ENCODE results near the gene SLFN12.

The SLFN12 gene

DNA sequence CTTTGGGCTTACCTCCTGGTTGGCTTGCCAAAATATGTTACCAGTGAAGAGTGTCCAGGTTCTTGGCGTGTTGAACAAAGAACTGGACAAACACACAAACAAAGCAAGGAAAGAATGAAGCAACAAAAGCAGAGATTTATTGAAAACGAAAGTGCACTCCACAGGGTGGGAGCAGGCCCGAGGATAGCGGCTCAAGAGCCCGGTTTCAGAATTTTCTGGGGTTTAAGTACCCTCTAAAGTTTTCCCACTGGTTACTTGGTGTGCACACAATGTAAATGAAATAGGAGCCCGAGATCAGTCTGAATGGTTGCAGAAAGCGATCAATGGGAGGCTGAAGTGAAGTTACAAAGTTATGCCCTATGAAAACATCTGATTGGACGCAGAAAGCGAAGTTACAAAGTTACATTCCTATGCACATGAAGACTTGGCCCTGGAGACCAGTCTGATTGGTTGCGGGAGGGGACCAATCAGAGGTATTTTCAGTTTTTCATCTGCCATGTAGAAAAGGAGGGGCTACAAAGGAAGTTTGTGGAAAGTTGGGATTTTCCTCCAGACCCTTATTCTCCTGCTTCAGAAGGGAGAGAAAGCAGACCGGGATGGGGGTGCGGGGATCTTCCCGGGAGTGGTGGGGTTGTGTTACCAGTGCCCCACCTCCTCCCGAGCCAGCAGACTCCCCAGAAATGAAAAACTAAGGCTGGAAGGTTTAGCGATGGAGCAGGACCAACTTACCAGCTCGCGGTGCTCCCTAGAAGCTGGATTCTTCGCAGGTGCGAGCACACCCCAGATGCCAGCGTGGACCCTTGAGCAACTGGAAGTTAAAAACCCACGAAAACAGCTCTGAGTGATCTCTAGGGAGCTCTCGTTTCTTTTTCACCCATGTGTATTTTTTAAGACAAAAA, at the start of gene SLFN12:
TSS of gene SLFN12 (minus strand) at position 325 of the 899 bp plus-strand sequence. CDS start 9,472 bp downstream, outside the sequence.
- peak within 1 kb of the TSS; percentile 40 for H3K9ac ChIP-seq (ENCODE audit: low read depth, low read length)
- DNase-seq (peak; percentile 61), ATAC-seq (ENCODE audit: insufficient read depth, low read depth) (peak; percentile 51)
- H3K36me3 ChIP-seq (ENCODE audit: insufficient read depth, low read length): 0 out of 2 replicates have a peak, but pooled peaks cover 8% of the 10 kb centered on the region
- peak within 1 kb of the TSS; percentile 52 for H3K4me2 ChIP-seq (ENCODE audit: insufficient read depth, low read length)
- TF ChIP-seq CTCF (IDR thresholded peaks at IDR 0.05; ENCODE audit: borderline replicate concordance, extremely low read depth, low read length, poor library complexity, severe bottlenecking) (no peak), EZH2 (IDR thresholded peaks at IDR 0.05; ENCODE audit: borderline replicate concordance, low read depth, low read length, severe bottlenecking) (no peak)
- peak within 1 kb of the TSS; percentile 78 for H3K27ac ChIP-seq (ENCODE audit: low read length)
- H3K4me1 ChIP-seq (ENCODE audit: insufficient read depth, low read length): peaks cover 60% of the 10 kb centered on the region
- H3K9me3 ChIP-seq (ENCODE audit: insufficient read depth, low read length, severe bottlenecking): no peaks in the 10 kb centered on the region
- no peaks in the 10 kb centered on the region for H3K27me3 ChIP-seq (ENCODE audit: insufficient read depth, low read length, poor library complexity)
- no peaks in the 10 kb centered on the region for H3K79me2 ChIP-seq (ENCODE audit: insufficient read depth, low read length)
- H4K20me1 ChIP-seq (ENCODE audit: insufficient read depth, low read length): no peaks in the 10 kb centered on the region; the same call in 1 of the 2 replicates
- H2AFZ ChIP-seq (ENCODE audit: low read depth, low read length): no peak within 1 kb of the TSS; the same call in 1 of the 2 replicates
- H3K4me3 ChIP-seq (ENCODE audit: low read depth in 1 of 2, low read length in 2 of 2): peak within 1 kb of the TSS in 1 of 2 experiments; percentile 28; a peak in 2 of 4 replicates

- ATAC-seq (ENCODE audit: insufficient read depth, low read depth): no peak
- H2AFZ ChIP-seq (ENCODE audit: low read depth, low read length): no peak overlapping the region
- no peak overlapping the region for H3K9ac ChIP-seq (ENCODE audit: low read depth, low read length)
- H3K27ac ChIP-seq (ENCODE audit: low read length): no peak overlapping the region
- H3K4me2 ChIP-seq (ENCODE audit: insufficient read depth, low read length): no peak overlapping the region
- H3K4me3 ChIP-seq (ENCODE audit: low read depth in 1 of 2, low read length in 2 of 2): no peak overlapping the region
- peaks cover 5% of the 10 kb centered on the region for H3K9me3 ChIP-seq (ENCODE audit: insufficient read depth, low read length, severe bottlenecking)
- H3K79me2 ChIP-seq (ENCODE audit: insufficient read depth, low read length): peaks cover 44% of the 10 kb centered on the region
- peaks cover 67% of the 10 kb centered on the region for H3K36me3 ChIP-seq (ENCODE audit: insufficient read depth, low read length)
- no peaks in the 10 kb centered on the region for H3K27me3 ChIP-seq (ENCODE audit: insufficient read depth, low read length, poor library complexity)
- H3K4me1 ChIP-seq (ENCODE audit: insufficient read depth, low read length): peaks cover 7% of the 10 kb centered on the region; the same call in 1 of the 2 replicates
- DNase-seq: no peak
- 0 out of 2 replicates have a peak, but pooled peaks cover 6% of the 10 kb centered on the region for H4K20me1 ChIP-seq (ENCODE audit: insufficient read depth, low read length)
- TF ChIP-seq EZH2 (IDR thresholded peaks at IDR 0.05; ENCODE audit: borderline replicate concordance, low read depth, low read length, severe bottlenecking): no peak
- TF ChIP-seq CTCF (IDR thresholded peaks at IDR 0.05; ENCODE audit: borderline replicate concordance, extremely low read depth, low read length, poor library complexity, severe bottlenecking): no peak
Observed at GRCh38 chr17:35479271-35479670, 47.0 kb upstream of the SLFN12 start.

- no peaks in the 10 kb centered on the region for H3K27me3 ChIP-seq (ENCODE audit: insufficient read depth, low read length, poor library complexity)
- no peak overlapping the region for H3K4me2 ChIP-seq (ENCODE audit: insufficient read depth, low read length)
- 0 out of 2 replicates have a peak, but pooled peaks cover 6% of the 10 kb centered on the region for H4K20me1 ChIP-seq (ENCODE audit: insufficient read depth, low read length)
- no peaks in the 10 kb centered on the region for H3K9me3 ChIP-seq (ENCODE audit: insufficient read depth, low read length, severe bottlenecking)
- no peak overlapping the region for H3K27ac ChIP-seq (ENCODE audit: low read length)
- TF ChIP-seq CTCF (IDR thresholded peaks at IDR 0.05; ENCODE audit: borderline replicate concordance, extremely low read depth, low read length, poor library complexity, severe bottlenecking) (no peak), EZH2 (IDR thresholded peaks at IDR 0.05; ENCODE audit: borderline replicate concordance, low read depth, low read length, severe bottlenecking) (no peak)
- no peak overlapping the region for H3K4me3 ChIP-seq (ENCODE audit: low read depth in 1 of 2, low read length in 2 of 2)
- H2AFZ ChIP-seq (ENCODE audit: low read depth, low read length): no peak overlapping the region
- peaks cover 57% of the 10 kb centered on the region for H3K36me3 ChIP-seq (ENCODE audit: insufficient read depth, low read length)
- ATAC-seq (ENCODE audit: insufficient read depth, low read depth): no peak
- peaks cover 27% of the 10 kb centered on the region; the same call in 1 of the 2 replicates for H3K79me2 ChIP-seq (ENCODE audit: insufficient read depth, low read length)
- DNase-seq: no peak
- peaks cover 7% of the 10 kb centered on the region; the same call in 1 of the 2 replicates for H3K4me1 ChIP-seq (ENCODE audit: insufficient read depth, low read length)
- H3K9ac ChIP-seq (ENCODE audit: low read depth, low read length): no peak overlapping the region
Observed at GRCh38 chr17:35477248-35477647, 44.9 kb upstream of the SLFN12 start.

Measured in DND-41 (cell line).